OCI-LY3 (cell line): Measurements from ENCODE around the gene CLEC18B.
"Not testable (repeated sequence)": the region's sequence is repeated elsewhere in the genome, so short reads cannot be mapped to it uniquely, and the experiment has no call there.

Experiments
- H2AFZ ChIP-seq: fragments of 200-600, 300-600 bp; shearing (Covaris generic); 2 replicates; pipeline ENCODE4 v1.6.0; 2014; ENCODE audit warnings: antibody characterized with exemption, low read depth, low read length
- H3K27ac ChIP-seq: fragments of 200-600, 300-600 bp; sonication (generic); 2 replicates; pipeline ENCODE4 v1.5.1; 2014; ENCODE audit warnings: mild to moderate bottlenecking, low read length, moderate library complexity, mixed read lengths
- H3K27me3 ChIP-seq: fragments of 200-600, 300-600 bp; sonication (generic); 2 replicates; pipeline ENCODE4 v1.6.1; 2014; ENCODE audit warnings: low read depth, low read length, mixed read lengths
- H3K36me3 ChIP-seq: fragments of 200-600, 300-600 bp; sonication (generic); replicated peaks from 2 replicates; pipeline ENCODE3; 2014; ENCODE audit warnings: low read depth, low read length, mixed read lengths
- H3K4me1 ChIP-seq: fragments of 300-600, 200-600 bp; sonication (generic); 2 replicates; pipeline ENCODE4 v1.6.1; 2014; ENCODE audit warnings: low read length, mixed read lengths
- H3K4me2 ChIP-seq: fragments of 200-600, 300-600 bp; sonication (generic); 2 replicates; pipeline ENCODE4 v1.6.1; 2014; ENCODE audit warnings: low read length, mixed read lengths
- H3K4me3 ChIP-seq: fragments of 300-600, 200-600 bp; sonication (generic); 2 replicates; pipeline ENCODE4 v1.5.1; 2014; ENCODE audit warnings: antibody characterized with exemption, mild to moderate bottlenecking, low read length, moderate library complexity
- H3K79me2 ChIP-seq: fragments of 300-600, 200-600 bp; shearing (Covaris generic); 2 replicates; pipeline ENCODE4 v1.6.1; 2014; ENCODE audit warnings: mild to moderate bottlenecking, low read length, mixed read lengths
- H3K9ac ChIP-seq: fragments of 300-600, 200-600 bp; shearing (Covaris generic); 2 replicates; pipeline ENCODE4 v1.6.0; 2014; ENCODE audit warnings: mild to moderate bottlenecking, low read length, moderate library complexity
- H3K9me3 ChIP-seq: fragments of 200-600, 300-600 bp; shearing (Covaris generic); 2 replicates; pipeline ENCODE4 v1.6.1; 2014; ENCODE audit warnings: low read length, mixed read lengths; ENCODE audit not compliant: insufficient read depth
- H4K20me1 ChIP-seq: fragments of 200-600, 300-600 bp; sonication (generic); 2 replicates; pipeline ENCODE4 v1.6.1; 2016; ENCODE audit warnings: low read length, mixed read lengths; ENCODE audit not compliant: insufficient read depth
- CTCF ChIP-seq: fragments of 200-600, 300-600 bp; sonication (generic); IDR thresholded peaks from 2 replicates; pipeline ENCODE4 v1.5.1; 2014; ENCODE audit warnings: antibody characterized with exemption, low read length, low read depth
- EZH2phosphoT487 ChIP-seq: fragments of 200-600 bp; shearing (Covaris generic); IDR thresholded peaks from 2 replicates; pipeline ENCODE4 v1.6.1; 2018; ENCODE audit warnings: antibody characterized with exemption, mixed run types, low read depth

Gene CLEC18B

DNA sequence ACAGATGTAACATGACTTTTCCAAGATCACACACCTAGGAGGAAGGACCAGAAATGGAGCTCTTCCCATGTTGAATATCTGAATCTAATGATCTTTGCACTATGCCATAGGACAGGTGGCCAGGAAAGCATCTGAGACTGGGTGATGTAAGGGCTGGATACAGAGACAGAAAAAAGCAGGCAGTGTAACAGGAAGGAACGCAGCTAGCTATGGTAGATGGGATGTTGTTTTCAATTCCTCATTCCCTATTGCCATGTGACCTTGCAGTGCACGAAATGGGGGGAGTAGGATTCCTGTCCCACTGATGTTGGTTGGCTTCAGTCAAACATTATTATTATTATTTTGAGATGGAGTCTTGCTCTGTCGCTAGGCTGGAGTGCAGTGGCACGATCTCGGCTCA lies 48.9 kb downstream of the CLEC18B start:
- no peak overlapping the region for H3K4me3 ChIP-seq
- H2AFZ ChIP-seq = no peak overlapping the region
- no peaks in the 10 kb centered on the region for H3K36me3 ChIP-seq
- no peaks in the 10 kb centered on the region for H4K20me1 ChIP-seq
- TF ChIP-seq EZH2phosphoT487 (no peak), CTCF (no peak)
- no peak overlapping the region for H3K27ac ChIP-seq
- no peaks in the 10 kb centered on the region for H3K27me3 ChIP-seq
- H3K4me1 ChIP-seq = no peaks in the 10 kb centered on the region
- no peaks in the 10 kb centered on the region for H3K9me3 ChIP-seq
- no peak overlapping the region for H3K9ac ChIP-seq
- H3K79me2 ChIP-seq = peaks cover 5% of the 10 kb centered on the region
- H3K4me2 ChIP-seq = no peak overlapping the region

DNA sequence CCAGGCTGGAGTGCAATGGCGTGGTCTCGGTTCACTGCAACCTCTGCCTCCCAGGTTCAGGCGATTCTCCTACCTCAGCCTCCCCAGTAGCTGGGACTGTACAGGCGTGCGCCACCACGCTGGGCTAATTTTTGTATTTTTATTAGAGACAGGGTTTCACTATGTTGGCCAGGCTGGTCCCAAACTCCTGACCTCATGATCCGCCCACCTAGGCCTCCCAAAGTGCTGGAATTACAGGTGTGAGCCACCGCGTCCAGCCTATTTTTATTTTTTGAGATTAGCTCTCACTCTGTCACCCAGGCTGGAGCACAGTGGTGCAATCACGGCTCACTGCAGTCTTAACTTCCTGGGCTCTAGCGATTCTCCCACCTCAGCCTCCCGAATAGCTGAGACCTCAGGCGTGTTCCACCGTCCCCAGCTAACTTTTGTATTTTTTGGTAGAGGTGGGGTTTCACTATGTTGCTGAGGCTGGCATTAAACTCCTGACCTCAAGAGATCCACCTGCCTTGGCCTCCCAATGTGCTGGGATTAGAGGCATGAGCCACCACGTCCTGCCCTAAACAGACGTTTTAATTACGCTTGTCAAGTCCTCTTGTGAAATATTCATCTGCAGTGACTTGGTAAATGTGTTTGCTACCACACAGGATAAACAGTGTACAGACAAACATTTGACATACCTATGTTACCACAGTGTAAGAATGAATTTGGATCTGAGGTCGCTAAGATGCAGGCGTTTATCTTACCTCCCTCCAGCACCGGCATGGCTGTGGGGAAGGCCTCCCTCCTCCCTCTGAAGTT lies 50.7 kb downstream of the CLEC18B start:
- H3K27ac ChIP-seq, H3K27me3 ChIP-seq, H4K20me1 ChIP-seq, H3K36me3 ChIP-seq, H2AFZ ChIP-seq, H3K4me2 ChIP-seq, H3K4me3 ChIP-seq, H3K9ac ChIP-seq, H3K4me1 ChIP-seq, H3K9me3 ChIP-seq: not testable (repeated sequence)
- H3K79me2 ChIP-seq = peaks cover 16% of the 10 kb centered on the region

- H3K9ac ChIP-seq = peak overlapping the region; percentile 68
- H4K20me1 ChIP-seq = not testable (repeated sequence)
Measured at GRCh38 chr16:74368002-74368911, 53.0 kb downstream of the CLEC18B start.

GRCh38 chr16:74367469-74368001 lies 53.7 kb downstream of the CLEC18B start:
- not testable (repeated sequence) for H3K9me3 ChIP-seq, H3K4me1 ChIP-seq, H4K20me1 ChIP-seq, H3K36me3 ChIP-seq, H2AFZ ChIP-seq, H3K27me3 ChIP-seq
- Histone ChIP-seq H3K79me2 (peaks cover 27% of the 10 kb centered on the region), H3K4me2 (peak overlapping the region; percentile 78), H3K9ac (peak overlapping the region; percentile 68), H3K27ac (peak overlapping the region; percentile 29; the same call in 1 of the 2 replicates), H3K4me3 (peak overlapping the region; percentile 83)

More at GRCh38 chr16:74368002-74368911, 53.0 kb downstream of the CLEC18B start:
- H3K9me3 ChIP-seq, H3K36me3 ChIP-seq, H3K27me3 ChIP-seq, H2AFZ ChIP-seq, H3K4me1 ChIP-seq: not testable (repeated sequence)
- Histone ChIP-seq H3K4me2 (peak overlapping the region; percentile 78), H3K79me2 (peaks cover 27% of the 10 kb centered on the region), H3K4me3 (peak overlapping the region; percentile 83), H3K27ac (peak overlapping the region; percentile 29; the same call in 1 of the 2 replicates)

- H3K4me1 ChIP-seq, H3K27me3 ChIP-seq, H3K9ac ChIP-seq, H3K4me2 ChIP-seq, H3K36me3 ChIP-seq, H4K20me1 ChIP-seq, H3K27ac ChIP-seq, H3K4me3 ChIP-seq, H3K9me3 ChIP-seq, H2AFZ ChIP-seq: not testable (repeated sequence)
- H3K79me2 ChIP-seq = peaks cover 17% of the 10 kb centered on the region
Measured at GRCh38 chr16:74361646-74362610, 59.4 kb downstream of the CLEC18B start.
